ENCODE data around the gene ABCG2. TPM values are rescaled to one million over a fixed set of nuclear protein-coding genes. Genes with fewer than 3 reads are reported as not detected.
"Not testable (repeated sequence)": the region's sequence is repeated elsewhere in the genome, so short reads cannot be mapped to it uniquely, and the experiment has no call there.

The ABCG2 gene
- total and polyA plus RNA-seq, 4 donors: 15.8 to 64.2 (median 23.5) TPM

- no peaks in the 10 kb centered on the region for H3K27me3 ChIP-seq (ENCODE audit: control insufficient read depth, insufficient read depth, low read length)
- WGBS (ENCODE audit: insufficient coverage): no CpG with 5 or more reads among the region's 2 CpGs
- H3K27ac ChIP-seq (ENCODE audit: low read depth, low read length): no peak overlapping the region
- DNase-seq (ENCODE audit: low read depth in 4 of 6, low spot score in 6 of 6): no peak
- H3K36me3 ChIP-seq (ENCODE audit: control insufficient read depth, insufficient read depth, low read length): no peaks in the 10 kb centered on the region
- no peak overlapping the region for H3K4me3 ChIP-seq (ENCODE audit: low read depth, low read length)
- H3K4me1 ChIP-seq (ENCODE audit: control insufficient read depth, insufficient read depth, low read length): no peaks in the 10 kb centered on the region
- H3K9me3 ChIP-seq (ENCODE audit: control insufficient read depth, insufficient read depth, low read length): no peaks in the 10 kb centered on the region
These were observed 12.8 kb upstream of the ABCG2 start for GRCh38 chr4:88171206-88171605.

GRCh38 chr4:88169298-88169697, 10.9 kb upstream of the ABCG2 start:
- no CpG with 5 or more reads among the region's 2 CpGs for WGBS (ENCODE audit: insufficient coverage)
- H3K4me3 ChIP-seq (ENCODE audit: low read depth, low read length): no peak overlapping the region

GRCh38 chr4:88166608-88167007, 8.2 kb upstream of the ABCG2 start:
- no peaks in the 10 kb centered on the region for H3K9me3 ChIP-seq (ENCODE audit: control insufficient read depth, insufficient read depth, low read length)
- DNase-seq (ENCODE audit: low read depth in 4 of 6, low spot score in 6 of 6): no peak
- WGBS (ENCODE audit: insufficient coverage): 100% methylated on average over 1 of the region's 3 CpGs

More at GRCh38 chr4:88169298-88169697, 10.9 kb upstream of the ABCG2 start:
- H3K36me3 ChIP-seq (ENCODE audit: control insufficient read depth, insufficient read depth, low read length): no peaks in the 10 kb centered on the region
- no peaks in the 10 kb centered on the region for H3K9me3 ChIP-seq (ENCODE audit: control insufficient read depth, insufficient read depth, low read length)
- no peak for DNase-seq (ENCODE audit: low read depth in 4 of 6, low spot score in 6 of 6)
- no peaks in the 10 kb centered on the region for H3K27me3 ChIP-seq (ENCODE audit: control insufficient read depth, insufficient read depth, low read length)
- no peak overlapping the region for H3K27ac ChIP-seq (ENCODE audit: low read depth, low read length)
- H3K4me1 ChIP-seq (ENCODE audit: control insufficient read depth, insufficient read depth, low read length): no peaks in the 10 kb centered on the region

GRCh38 chr4:88163336-88163735, 4.9 kb upstream of the ABCG2 start:
- peaks cover 5% of the 10 kb centered on the region for H3K4me1 ChIP-seq (ENCODE audit: control insufficient read depth, insufficient read depth, low read length)
- no peaks in the 10 kb centered on the region for H3K27me3 ChIP-seq (ENCODE audit: control insufficient read depth, insufficient read depth, low read length)
- H3K4me3 ChIP-seq (ENCODE audit: low read depth, low read length): no peak overlapping the region
- no peaks in the 10 kb centered on the region for H3K9me3 ChIP-seq (ENCODE audit: control insufficient read depth, insufficient read depth, low read length)
- DNase-seq (ENCODE audit: low read depth in 4 of 6, low spot score in 6 of 6): no peak
- no peaks in the 10 kb centered on the region for H3K36me3 ChIP-seq (ENCODE audit: control insufficient read depth, insufficient read depth, low read length)
- no peak overlapping the region for H3K27ac ChIP-seq (ENCODE audit: low read depth, low read length)
- 35% methylated on average over 6 of the region's 6 CpGs for WGBS (ENCODE audit: insufficient coverage)

More at GRCh38 chr4:88166608-88167007, 8.2 kb upstream of the ABCG2 start:
- Histone ChIP-seq H3K27me3 (ENCODE audit: control insufficient read depth, insufficient read depth, low read length) (no peaks in the 10 kb centered on the region), H3K4me1 (ENCODE audit: control insufficient read depth, insufficient read depth, low read length) (no peaks in the 10 kb centered on the region), H3K4me3 (ENCODE audit: low read depth, low read length) (no peak overlapping the region), H3K27ac (ENCODE audit: low read depth, low read length) (no peak overlapping the region), H3K36me3 (ENCODE audit: control insufficient read depth, insufficient read depth, low read length) (no peaks in the 10 kb centered on the region)

- Histone ChIP-seq H3K27ac (ENCODE audit: low read depth, low read length) (no peak overlapping the region), H3K9me3 (ENCODE audit: control insufficient read depth, insufficient read depth, low read length) (no peaks in the 10 kb centered on the region)
These were observed 4.2 kb upstream of the ABCG2 start for GRCh38 chr4:88162626-88163025.

GRCh38 chr4:88159229-88159725, 838 bp upstream of the ABCG2 start:
- no peak overlapping the region for H3K27ac ChIP-seq (ENCODE audit: low read depth, low read length)
- H3K27me3 ChIP-seq (ENCODE audit: control insufficient read depth, insufficient read depth, low read length): no peaks in the 10 kb centered on the region
- H3K9me3 ChIP-seq (ENCODE audit: control insufficient read depth, insufficient read depth, low read length): no peaks in the 10 kb centered on the region
- H3K4me1 ChIP-seq (ENCODE audit: control insufficient read depth, insufficient read depth, low read length): peaks cover 5% of the 10 kb centered on the region
- peak in 1 of 6 donors; percentile 14 for DNase-seq (ENCODE audit: low read depth in 4 of 6, low spot score in 6 of 6)
- H3K36me3 ChIP-seq (ENCODE audit: control insufficient read depth, insufficient read depth, low read length): no peaks in the 10 kb centered on the region
- WGBS (ENCODE audit: insufficient coverage): 3% methylated on average over 8 of the region's 14 CpGs
- peak overlapping the region; percentile 39 for H3K4me3 ChIP-seq (ENCODE audit: low read depth, low read length)

More at GRCh38 chr4:88162626-88163025, 4.2 kb upstream of the ABCG2 start:
- Histone ChIP-seq H3K36me3 (ENCODE audit: control insufficient read depth, insufficient read depth, low read length) (no peaks in the 10 kb centered on the region), H3K4me3 (ENCODE audit: low read depth, low read length) (no peak overlapping the region), H3K27me3 (ENCODE audit: control insufficient read depth, insufficient read depth, low read length) (no peaks in the 10 kb centered on the region), H3K4me1 (ENCODE audit: control insufficient read depth, insufficient read depth, low read length) (peaks cover 5% of the 10 kb centered on the region)
- DNase-seq (ENCODE audit: low read depth in 4 of 6, low spot score in 6 of 6): no peak

- Histone ChIP-seq H3K4me3 (ENCODE audit: low read depth, low read length) (peak overlapping the region; percentile 39), H3K36me3 (ENCODE audit: control insufficient read depth, insufficient read depth, low read length) (no peaks in the 10 kb centered on the region), H3K4me1 (ENCODE audit: control insufficient read depth, insufficient read depth, low read length) (peaks cover 5% of the 10 kb centered on the region), H3K27me3 (ENCODE audit: control insufficient read depth, insufficient read depth, low read length) (no peaks in the 10 kb centered on the region), H3K27ac (ENCODE audit: low read depth, low read length) (no peak overlapping the region), H3K9me3 (ENCODE audit: control insufficient read depth, insufficient read depth, low read length) (no peaks in the 10 kb centered on the region)
- DNase-seq (ENCODE audit: low read depth in 4 of 6, low spot score in 6 of 6): no peak
- WGBS (ENCODE audit: insufficient coverage): 12% methylated on average over 7 of the region's 12 CpGs
These were observed 376 bp downstream of the ABCG2 start for GRCh38 chr4:88158038-88158488.

GRCh38 chr4:88152331-88152730, 6.1 kb downstream of the ABCG2 start:
- H3K9me3 ChIP-seq (ENCODE audit: control insufficient read depth, insufficient read depth, low read length); H3K4me1 ChIP-seq (ENCODE audit: control insufficient read depth, insufficient read depth, low read length); H3K27ac ChIP-seq (ENCODE audit: low read depth, low read length); H3K27me3 ChIP-seq (ENCODE audit: control insufficient read depth, insufficient read depth, low read length); DNase-seq (ENCODE audit: low read depth in 4 of 6, low spot score in 6 of 6); H3K36me3 ChIP-seq (ENCODE audit: control insufficient read depth, insufficient read depth, low read length); H3K4me3 ChIP-seq (ENCODE audit: low read depth, low read length): not testable (repeated sequence)
- WGBS (ENCODE audit: insufficient coverage): 74% methylated on average over 8 of the region's 8 CpGs

GRCh38 chr4:88148560-88148959, 9.9 kb downstream of the ABCG2 start:
- WGBS (ENCODE audit: insufficient coverage): no CpG with 5 or more reads among the region's 2 CpGs
- Histone ChIP-seq H3K4me1 (ENCODE audit: control insufficient read depth, insufficient read depth, low read length) (no peaks in the 10 kb centered on the region), H3K27me3 (ENCODE audit: control insufficient read depth, insufficient read depth, low read length) (no peaks in the 10 kb centered on the region), H3K4me3 (ENCODE audit: low read depth, low read length) (no peak overlapping the region), H3K36me3 (ENCODE audit: control insufficient read depth, insufficient read depth, low read length) (no peaks in the 10 kb centered on the region), H3K27ac (ENCODE audit: low read depth, low read length) (no peak overlapping the region), H3K9me3 (ENCODE audit: control insufficient read depth, insufficient read depth, low read length) (no peaks in the 10 kb centered on the region)
- no peak for DNase-seq (ENCODE audit: low read depth in 4 of 6, low spot score in 6 of 6)

GRCh38 chr4:88147799-88148217, 10.6 kb downstream of the ABCG2 start:
- Histone ChIP-seq H3K4me3 (ENCODE audit: low read depth, low read length) (no peak overlapping the region), H3K9me3 (ENCODE audit: control insufficient read depth, insufficient read depth, low read length) (no peaks in the 10 kb centered on the region), H3K27me3 (ENCODE audit: control insufficient read depth, insufficient read depth, low read length) (no peaks in the 10 kb centered on the region), H3K36me3 (ENCODE audit: control insufficient read depth, insufficient read depth, low read length) (no peaks in the 10 kb centered on the region), H3K4me1 (ENCODE audit: control insufficient read depth, insufficient read depth, low read length) (no peaks in the 10 kb centered on the region), H3K27ac (ENCODE audit: low read depth, low read length) (no peak overlapping the region)
- no peak for DNase-seq (ENCODE audit: low read depth in 4 of 6, low spot score in 6 of 6)
- WGBS (ENCODE audit: insufficient coverage): 87% methylated on average over 3 of the region's 4 CpGs

Data from spinal cord (tissue), 10 donors.